ENCODE measurements around the gene CMBL.
"Not testable (repeated sequence)": the region's sequence is repeated elsewhere in the genome, so short reads cannot be mapped to it uniquely, and the experiment has no call there.

Gene CMBL

GRCh38 chr5:10283927-10284635, 23.6 kb downstream of the CMBL start:
- DNase-seq: peak; percentile 74

DNA sequence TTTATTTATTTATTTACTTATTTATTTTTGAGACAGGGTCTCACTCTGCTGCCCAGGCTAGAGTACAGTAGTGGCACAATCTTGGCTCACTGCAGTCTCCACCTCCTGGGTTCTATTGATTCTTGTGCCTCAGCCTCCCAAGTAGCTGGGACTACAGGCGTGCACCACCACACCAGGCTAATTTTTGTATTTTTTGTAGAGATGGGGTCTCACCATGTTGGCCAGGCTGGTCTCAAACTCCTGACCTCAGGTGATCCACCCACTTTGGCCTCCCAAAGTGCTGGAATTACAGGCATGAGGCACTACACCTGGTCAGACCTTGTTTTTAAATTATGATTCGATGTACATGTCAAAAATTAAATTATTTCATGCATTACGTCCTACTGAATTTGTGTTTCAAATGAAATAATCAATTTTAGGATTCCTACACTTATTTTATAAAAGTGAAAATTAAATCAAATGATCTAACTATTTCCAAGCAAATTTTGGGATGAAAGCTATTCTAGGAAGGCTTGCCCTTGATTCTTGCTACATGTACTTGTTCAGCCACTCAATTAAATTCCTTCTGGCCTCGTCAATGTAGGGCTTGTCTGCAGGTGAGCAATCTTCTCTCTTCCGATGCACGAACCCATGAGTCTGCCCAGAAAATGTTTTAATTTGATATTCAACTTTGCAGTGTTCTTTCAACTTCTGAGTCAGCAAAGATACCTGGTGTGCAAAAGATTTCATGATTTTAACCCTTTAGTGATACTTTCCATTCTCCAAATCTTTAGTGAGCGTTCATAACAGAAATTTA, 27.6 kb downstream of the CMBL start:
- DNase-seq: no peak

- no peak for DNase-seq
Observed at GRCh38 chr5:10279328-10279727, 28.4 kb downstream of the CMBL start.

GRCh38 chr5:10278658-10279279, 28.9 kb downstream of the CMBL start:
- no peak for DNase-seq

DNA sequence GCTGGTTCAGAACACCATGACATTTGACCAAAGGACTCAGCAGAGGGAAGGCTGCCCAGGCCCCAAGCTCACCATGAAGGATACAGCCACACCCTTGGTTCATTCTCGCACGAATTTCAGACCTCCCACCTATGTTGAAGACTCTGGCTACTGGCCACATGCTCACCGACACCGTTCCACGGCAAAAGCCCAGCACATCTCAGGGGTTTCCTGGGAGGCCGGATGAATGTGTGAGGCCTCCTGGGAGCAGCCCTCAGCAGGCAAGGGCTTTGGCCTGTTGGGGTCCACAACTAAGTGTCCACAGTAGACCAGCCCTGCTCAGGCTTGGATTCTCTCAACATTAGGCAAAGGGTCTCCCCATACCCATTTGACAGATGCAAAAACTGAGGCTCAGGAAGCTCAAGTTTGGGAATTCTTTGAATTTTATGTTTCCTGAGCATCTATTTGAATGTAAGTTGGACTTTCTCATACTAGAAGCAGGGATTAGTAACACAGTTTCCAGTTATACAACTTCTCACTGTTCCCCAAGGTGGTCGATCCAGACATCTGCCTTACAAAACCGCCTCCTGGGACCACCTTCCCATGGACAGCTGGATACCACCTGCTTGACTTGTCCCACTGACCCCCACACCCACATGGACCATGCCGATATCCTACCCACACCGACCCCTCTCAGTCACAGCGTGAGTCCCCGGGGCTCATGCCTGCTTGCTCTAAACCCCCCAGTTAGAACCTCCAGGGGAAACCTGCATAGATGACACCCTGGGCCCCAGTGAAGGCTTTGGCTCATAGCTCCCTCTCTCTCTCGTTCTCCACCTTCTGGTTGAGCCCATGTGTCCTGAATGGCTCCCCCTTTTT, 29.7 kb downstream of the CMBL start:
- DNase-seq: no peak

DNA sequence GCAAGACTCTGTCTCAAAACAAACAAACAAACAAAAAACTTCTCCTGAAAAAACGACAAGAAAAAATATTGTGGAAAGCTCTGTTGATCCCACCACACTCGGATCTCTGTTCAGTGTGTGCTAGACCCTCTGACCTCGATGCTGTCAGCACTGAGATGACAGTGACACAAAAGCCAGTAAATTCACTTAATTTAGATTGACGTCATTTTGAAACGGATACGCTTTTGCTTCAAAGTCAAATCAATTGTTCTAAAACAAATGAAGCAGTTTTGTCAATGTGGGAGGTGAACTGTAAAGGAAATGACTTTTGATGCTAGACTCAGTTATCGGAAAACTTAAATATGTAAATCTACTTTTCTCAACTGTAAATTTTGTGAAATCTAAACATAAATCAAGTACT, 31.0 kb downstream of the CMBL start:
- no peak for DNase-seq

DNA sequence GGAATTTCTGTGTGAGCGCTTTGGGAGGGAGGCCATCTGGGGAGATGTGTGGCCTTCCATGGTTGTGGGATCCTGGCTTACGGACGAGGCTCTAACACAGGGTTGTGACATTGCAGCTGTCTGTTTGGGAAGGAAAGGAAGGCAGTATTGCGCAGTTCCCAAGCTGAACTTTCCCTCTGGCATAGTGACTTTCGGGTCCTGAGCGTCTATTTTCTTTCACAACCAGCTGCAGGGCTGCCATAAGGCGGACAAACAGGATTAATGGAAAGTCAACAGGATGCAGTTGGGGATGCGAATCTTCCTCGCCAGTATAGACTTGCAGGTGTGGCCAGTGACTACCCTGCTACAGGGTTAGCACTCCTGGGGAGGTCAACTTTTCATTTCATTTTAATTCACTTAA, 31.7 kb downstream of the CMBL start:
- no peak for DNase-seq

DNA sequence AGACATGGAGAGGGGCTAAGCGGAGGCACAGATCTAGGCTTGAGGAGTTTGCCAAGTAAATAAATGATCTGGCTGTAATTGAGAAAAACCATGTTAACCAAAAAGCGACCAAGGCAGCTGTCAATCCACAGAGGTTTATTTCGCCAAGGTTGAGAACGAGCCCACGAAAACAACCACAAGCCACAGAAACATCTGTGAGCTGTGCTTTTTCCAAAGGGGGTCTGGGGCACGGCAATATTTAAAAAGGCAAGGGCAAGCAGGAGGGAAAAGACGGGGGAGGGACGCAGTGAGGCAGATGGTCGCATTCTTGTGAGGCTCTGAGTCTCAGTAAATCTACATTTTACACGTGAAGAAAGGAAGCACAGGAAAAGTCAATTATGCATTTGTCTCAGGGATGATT, 32.2 kb downstream of the CMBL start:
- DNase-seq: no peak

DNA sequence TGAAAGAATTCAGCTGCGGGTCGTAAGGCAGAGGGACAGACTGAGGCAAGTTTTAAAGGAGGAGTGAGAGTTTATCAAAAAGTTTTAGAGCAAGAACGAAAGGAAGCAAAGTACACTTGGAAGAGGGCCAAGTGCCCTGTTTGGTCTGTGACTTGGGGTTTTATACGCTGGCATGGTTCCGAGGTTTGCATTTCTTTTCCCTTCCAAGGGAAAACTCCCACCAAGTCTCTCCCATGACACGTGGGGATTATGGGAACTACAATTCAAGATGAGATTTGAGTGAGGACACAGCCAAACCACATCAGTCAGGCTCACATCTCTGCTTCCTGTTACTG, 34.9 kb downstream of the CMBL start:
- not testable (repeated sequence) for DNase-seq

GRCh38 chr5:10272053-10272874, 35.4 kb downstream of the CMBL start:
- no peak for DNase-seq

DNA sequence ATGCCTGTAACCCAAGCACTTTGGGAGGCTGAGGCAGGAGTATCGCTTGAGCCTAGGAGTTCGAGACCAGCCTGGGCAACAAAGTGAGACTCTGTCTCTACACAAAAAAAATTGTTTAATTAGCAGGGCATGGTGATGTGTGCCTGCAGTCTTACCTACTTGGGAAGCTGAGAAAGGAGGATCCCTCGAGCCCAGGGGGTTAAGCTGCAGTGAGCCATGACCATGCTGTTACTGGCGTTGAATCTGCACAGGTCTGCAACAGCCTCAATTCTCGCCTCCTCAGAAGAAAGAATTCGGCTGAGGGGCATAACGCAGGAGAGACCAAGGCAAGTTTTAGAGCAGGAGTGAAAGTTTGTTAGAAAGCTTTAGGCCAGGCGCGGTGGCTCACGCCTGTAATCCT, 39.6 kb downstream of the CMBL start:
- no peak for DNase-seq

GRCh38 chr5:10266839-10267238, 40.9 kb downstream of the CMBL start:
- DNase-seq: no peak

- no peak for DNase-seq
Observed at GRCh38 chr5:10266137-10266536, 41.6 kb downstream of the CMBL start.

GRCh38 chr5:10265245-10266109, 42.2 kb downstream of the CMBL start:
- DNase-seq: no peak

- no peak for DNase-seq
Observed at GRCh38 chr5:10264604-10265003, 43.1 kb downstream of the CMBL start.

- DNase-seq: no peak
Observed at GRCh38 chr5:10262995-10263394, 44.7 kb downstream of the CMBL start.

- DNase-seq: no peak
Observed at GRCh38 chr5:10262121-10262774, 45.5 kb downstream of the CMBL start.

DNA sequence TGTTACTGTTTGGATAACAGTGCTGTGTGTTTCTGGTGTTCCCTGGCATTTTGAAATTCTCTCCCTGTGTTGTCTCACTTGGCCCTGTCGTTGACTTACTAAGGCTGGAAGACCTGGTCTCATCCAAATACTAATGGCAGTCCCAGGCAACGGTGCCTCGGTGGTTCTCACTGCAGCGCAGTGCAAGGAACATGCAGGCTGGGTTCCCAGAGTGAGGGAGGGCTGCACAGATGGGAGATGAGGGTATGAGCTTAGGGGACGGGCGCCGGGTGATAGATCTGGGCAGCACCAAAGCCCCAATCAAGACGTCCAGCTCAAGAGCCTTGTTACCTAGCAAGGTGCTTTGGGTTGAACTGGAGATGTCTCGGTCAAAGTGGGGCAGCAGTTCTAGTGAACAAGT, 46.6 kb downstream of the CMBL start:
- DNase-seq: no peak

- no peak for DNase-seq
Observed at GRCh38 chr5:10259899-10260298, 47.8 kb downstream of the CMBL start.

DNA sequence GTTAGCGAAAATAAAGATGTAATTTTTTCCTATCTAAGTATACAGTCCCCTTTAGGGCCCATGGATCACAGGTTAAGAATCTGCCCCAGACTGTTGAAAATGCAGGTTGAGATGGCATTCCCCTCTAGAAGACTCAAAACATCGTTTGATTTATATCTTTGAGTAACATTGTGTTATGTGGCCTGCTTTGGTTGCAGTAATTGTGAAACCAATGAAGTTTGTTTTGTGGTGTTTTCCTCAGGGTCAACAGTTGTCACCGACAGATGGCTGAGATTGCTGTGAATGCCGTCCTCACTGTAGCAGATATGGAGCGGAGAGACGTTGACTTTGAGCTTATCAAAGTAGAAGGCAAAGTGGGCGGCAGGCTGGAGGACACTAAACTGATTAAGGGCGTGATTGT, 49.8 kb downstream of the CMBL start:
- no peak for DNase-seq

DNA sequence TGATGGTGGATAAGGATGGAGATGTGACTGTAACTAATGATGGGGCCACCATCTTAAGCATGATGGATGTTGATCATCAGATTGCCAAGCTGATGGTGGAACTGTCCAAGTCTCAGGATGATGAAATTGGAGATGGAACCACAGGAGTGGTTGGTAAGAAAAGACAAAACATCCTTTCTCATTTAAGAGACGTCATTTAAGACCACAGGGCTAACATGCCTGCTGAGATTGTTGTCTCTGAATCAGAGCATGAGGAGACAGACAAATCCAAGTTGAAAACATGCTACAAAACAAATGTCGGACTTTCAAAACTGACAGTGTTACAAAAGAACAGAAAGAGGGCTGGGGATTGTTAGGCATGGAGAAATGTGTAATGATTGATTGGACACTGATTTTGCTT, 53.0 kb downstream of the CMBL start:
- DNase-seq: no peak
